HepG2 (cell line): ENCODE data around the gene SCAMP3. TPM values are rescaled to one million over a fixed set of nuclear protein-coding genes. Genes with fewer than 3 reads are reported as not detected.

Experiments
- ATAC-seq: fragments of 200-7000 bp; cut with Tn5 transposase; 3 replicates; pipeline ENCODE4 v1.9.1; 2020; ENCODE audit warnings: mild to moderate bottlenecking, moderate library complexity
- BruUV-seq: library from RNA; stranded (reverse); fragments of 400-500 nt; replicated peaks from 2 replicates; lab custom pipeline; 2021; lab: Mats Ljungman, UMichigan
- CTCF ChIA-PET: fragments of 300-600 bp; formaldehyde crosslinking; extraction: SDS; loops from one replicate; lab custom pipeline; 2021; ENCODE audit warnings: low total read pairs, inconsistent platforms, low intra/inter-chr PET ratio; lab: Yijun Ruan, JAX
- POLR2A ChIA-PET: fragments of 350-600 bp; sonication (Branson Sonifier 250); formaldehyde crosslinking; loops from one replicate; lab custom pipeline; 2020; ENCODE audit warnings: antibody characterized with exemption, inconsistent platforms; lab: Yijun Ruan, JAX
- DNase-seq: peaks from one replicate; pipeline ENCODE4 v3.0.0-alpha.2; 2015; ENCODE audit warnings: low spot score
- FAIRE-seq: peaks from 3 replicates; lab custom pipeline; 2011; peaks lifted over from hg19 to GRCh38; lab: Jason Lieb, UNC
- H2AFZ ChIP-seq: one replicate; pipeline ENCODE4 v1.6.1; 2011; ENCODE audit warnings: low read length, inconsistent platforms
- H3K27ac ChIP-seq: fragments of 300-600 bp; 3 replicates; pipeline ENCODE4 v1.8.0; 2011; ENCODE audit warnings: mixed run types, mild to moderate bottlenecking, mixed read lengths, low read length, inconsistent platforms; ENCODE audit not compliant: insufficient read depth; ENCODE audit errors: extremely low read length
- H3K27me3 ChIP-seq, 2 experiments: fragments of 200-600 bp in 1 of 2; 2 replicates in 1 of 2; 3 replicates in 1 of 2; pipeline versions ENCODE4 v1.6.0 to v1.8.0; 2011; ENCODE audit warnings: low read length in 2 of 2, mild to moderate bottlenecking in 2 of 2, moderate library complexity in 2 of 2, inconsistent platforms in 1 of 2; ENCODE audit not compliant: insufficient read depth in 2 of 2, control insufficient read depth in 1 of 2
- H3K36me3 ChIP-seq, 2 experiments: fragments of 200-600 bp in 1 of 2; replicated peaks in 1 of 2; 2 replicates in 1 of 2; 3 replicates in 1 of 2; pipeline versions ENCODE4 v1.5.1 to v1.8.0; 2011; ENCODE audit warnings: low read length in 2 of 2, inconsistent platforms in 1 of 2; ENCODE audit not compliant: insufficient read depth in 2 of 2, control insufficient read depth in 1 of 2
- H3K4me1 ChIP-seq: 2 replicates; pipeline ENCODE4 v1.5.1; 2012; ENCODE audit warnings: low read length, inconsistent platforms; ENCODE audit not compliant: insufficient read depth
- H3K4me2 ChIP-seq: 2 replicates; pipeline ENCODE4 v1.6.0; 2011; ENCODE audit warnings: low read depth, low read length, inconsistent platforms
- H3K4me3 ChIP-seq, 3 experiments: fragments of 200-600 bp in 1 of 3; sonication (generic), shearing (Covaris generic) in 1 of 3; replicated peaks in 1 of 3; 2 replicates each; pipeline ENCODE4 v1.5.1; 2011 to 2016; ENCODE audit warnings: low read length in 3 of 3, inconsistent platforms in 2 of 3, low read depth in 2 of 3, mild to moderate bottlenecking in 2 of 3, control low read depth in 1 of 3, mixed read lengths in 1 of 3; ENCODE audit not compliant: insufficient read depth in 1 of 3
- H3K79me2 ChIP-seq: one replicate; pipeline ENCODE4 v1.6.1; 2011; ENCODE audit warnings: low read length, inconsistent platforms; ENCODE audit not compliant: insufficient read depth
- H3K9ac ChIP-seq: 2 replicates; pipeline ENCODE4 v1.6.0; 2011; ENCODE audit warnings: mild to moderate bottlenecking, low read depth, low read length, inconsistent platforms; ENCODE audit not compliant: insufficient read depth
- H3K9me3 ChIP-seq: 2 replicates; pipeline ENCODE4 v1.5.1; 2012; ENCODE audit warnings: mild to moderate bottlenecking, low read length
- H4K20me1 ChIP-seq: 2 replicates; pipeline ENCODE4 v1.6.0; 2011; ENCODE audit warnings: inconsistent platforms, mild to moderate bottlenecking, low read length, moderate library complexity; ENCODE audit not compliant: insufficient read depth
- MAZ ChIP-seq, 2 experiments: sonication (generic) in 1 of 2; formaldehyde crosslinking in 1 of 2; IDR thresholded peaks; 2 replicates each; pipeline versions ENCODE4 v1.5.0 to v1.6.1; 2012 to 2020; ENCODE audit warnings: low read depth in 2 of 2, mild to moderate bottlenecking in 2 of 2, borderline replicate concordance in 1 of 2, improper control_type of control experiment in 1 of 2, low read length in 1 of 2, missing genetic modification reagents in 1 of 2, moderate library complexity in 1 of 2
- RBM39 ChIP-seq: fragments of 200-400 bp; formaldehyde crosslinking; IDR thresholded peaks from one replicate; pipeline ENCODE4 v1.6.1; 2018; ENCODE audit warnings: antibody characterized with exemption, mild to moderate bottlenecking, low read depth, low read length; ENCODE audit not compliant: poor library complexity, severe bottlenecking
- THYN1 ChIP-seq: sonication (generic); formaldehyde crosslinking; IDR thresholded peaks from 2 replicates; pipeline ENCODE4 v1.8.1; 2023; ENCODE audit warnings: low read depth, mild to moderate bottlenecking, moderate library complexity, missing genetic modification reagents, borderline replicate concordance
- ZNF331 ChIP-seq: sonication (generic); formaldehyde crosslinking; IDR thresholded peaks from 2 replicates; pipeline ENCODE4 v1.4.0; 2020; ENCODE audit warnings: missing genetic modification reagents
- ZNF766 ChIP-seq: sonication (generic); formaldehyde crosslinking; IDR thresholded peaks from 2 replicates; pipeline ENCODE4 v1.5.0; 2020; ENCODE audit warnings: missing genetic modification reagents, borderline replicate concordance
- WGBS: methylation state at CpG from one replicate; pipeline ENCODE4 v1.1.6; 2017; ENCODE audit warnings: low lambda C conversion rate; 5-methylcytosine and 5-hydroxymethylcytosine counted together
- in situ Hi-C: cut with HindIII; loops from 2 replicates; pipeline ENCODE4 v1.10.0; 2017; ENCODE audit warnings: low pct_unique_long_range_greater_than_20kb; ENCODE audit not compliant: extremely low pct_ligation_motif_present
- intact Hi-C: fragments of 100-400 bp; cut with micrococcal nuclease; formaldehyde crosslinking; loops from one replicate; pipeline ENCODE4 v1.10.0; 2022; ENCODE audit not compliant: unreplicated experiment
- polyA plus RNA-seq, 8 experiments: library from polyadenylated mRNA; depleted of rRNA in 3 of 8; stranded (reverse) in 7 of 8; unstranded in 1 of 8; fragments of >200 nt; fragmentation: Illumina TruSeq in 4 of 8; extraction: Trizol in 4 of 8; gene quantifications; 2 replicates each; pipeline versions ENCODE4 v1.2.1 to v1.2.3, GENCODE V29; 2011 to 2016; ENCODE audit warnings: low read depth in 4 of 8, missing spikeins in 1 of 8, mixed read lengths in 1 of 8; ENCODE audit not compliant: insufficient read depth in 1 of 8
- total RNA-seq, 5 experiments: library from RNA; depleted of rRNA; stranded (reverse); fragments of >200 nt; fragmentation: Illumina TruSeq; extraction: Trizol; gene quantifications; 2 replicates each; pipeline ENCODE4 v1.2.3, GENCODE V29; 2016; ENCODE audit warnings: low read depth in 1 of 5
- TF ChIP-seq, protein P1 (sequence below): sonication (generic); formaldehyde crosslinking; IDR thresholded peaks from 2 replicates; pipeline ENCODE4 v1.4.0; 2020; ENCODE audit warnings: missing genetic modification reagents
- TF ChIP-seq, protein P2 (sequence below): sonication (generic); formaldehyde crosslinking; IDR thresholded peaks from 2 replicates; pipeline ENCODE4 v1.4.0; 2020; ENCODE audit warnings: missing genetic modification reagents
- TF ChIP-seq, protein P3 (sequence below): sonication (generic); formaldehyde crosslinking; IDR thresholded peaks from 2 replicates; pipeline ENCODE4 v1.4.0; 2020; ENCODE audit warnings: mild to moderate bottlenecking, missing genetic modification reagents
- TF ChIP-seq, protein P4 (sequence below): sonication (generic); formaldehyde crosslinking; IDR thresholded peaks from 2 replicates; pipeline ENCODE4 v1.8.0; 2022; ENCODE audit warnings: missing genetic modification reagents, mild to moderate bottlenecking, borderline replicate concordance
- TF ChIP-seq, protein P5 (sequence below): sonication (generic); formaldehyde crosslinking; IDR thresholded peaks from 2 replicates; pipeline ENCODE4 v1.8.1; 2023; ENCODE audit warnings: missing genetic modification reagents, mild to moderate bottlenecking, borderline replicate concordance
- TF ChIP-seq, protein P6 (sequence below): sonication (generic); formaldehyde crosslinking; IDR thresholded peaks from 2 replicates; pipeline ENCODE4; 2020; ENCODE audit warnings: missing genetic modification reagents, mild to moderate bottlenecking, borderline replicate concordance
- TF ChIP-seq, protein P7 (sequence below): sonication (generic); formaldehyde crosslinking; IDR thresholded peaks from 2 replicates; pipeline ENCODE4 v1.8.1; 2023; ENCODE audit warnings: mild to moderate bottlenecking, missing genetic modification reagents

Gene SCAMP3
- total and polyA plus RNA-seq, 2 of the 13 experiments (the other 11 are each of a cell fraction or from before 2014, with no cell fraction given), result 46.8 to 83.3 TPM

DNA sequence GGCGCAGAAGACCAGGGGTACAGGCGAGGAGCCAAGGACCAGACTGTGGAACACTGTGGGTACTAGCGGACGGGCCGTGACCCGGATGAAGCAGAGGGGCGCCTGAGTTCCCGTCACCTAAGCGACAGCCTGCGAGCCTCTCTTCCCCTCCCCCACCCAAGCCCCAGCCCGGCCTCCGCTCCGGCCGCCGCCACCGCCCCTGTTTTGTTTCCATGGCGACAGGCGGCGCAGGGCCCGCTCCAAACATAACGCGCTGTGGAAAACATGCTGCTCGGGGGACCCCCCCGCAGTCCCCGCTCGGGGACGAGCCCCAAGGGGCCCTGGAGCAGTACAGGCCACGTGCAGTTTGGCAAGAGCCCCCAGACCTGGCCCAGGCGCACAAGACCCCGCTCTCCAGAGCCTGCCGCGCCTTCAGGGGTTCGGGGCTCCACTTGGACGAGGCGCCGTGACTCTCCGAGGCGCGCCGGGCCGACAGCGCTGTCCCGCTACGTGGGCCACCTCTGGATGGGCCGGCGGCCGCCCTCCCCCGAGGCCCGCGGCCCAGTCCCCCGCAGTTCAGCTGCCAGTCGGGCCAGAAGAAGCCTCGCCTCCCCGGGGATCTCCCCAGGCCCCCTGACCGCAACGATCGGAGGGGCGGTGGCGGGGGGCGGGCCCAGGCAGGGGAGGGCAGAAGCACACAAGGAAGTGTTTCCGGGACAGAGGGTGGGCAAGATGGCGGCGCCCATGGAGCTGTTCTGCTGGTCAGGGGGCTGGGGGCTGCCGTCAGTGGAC, 53.4 kb downstream of the SCAMP3 start, which contains the start of gene MTX1:
Gene MTX1, plus strand, starts transcription at position 155 of the 771 bp plus-strand sequence. Its CDS starts 110 bp downstream, at position 265.
- no TSS peak for BruUV-seq
- Histone ChIP-seq H3K4me1 (peaks cover 29% of the 10 kb centered on the region), H3K27me3 (peaks cover 0 to 9% of the 10 kb centered on the region in 2 experiments; a peak in 1 of 5 replicates), H3K79me2 (peaks cover 13% of the 10 kb centered on the region), H4K20me1 (no peaks in the 10 kb centered on the region), H2AFZ (peak within 1 kb of the TSS; percentile 92), H3K36me3 (peaks cover 3 to 5% of the 10 kb centered on the region in 2 experiments; a peak in 3 of 5 replicates), H3K27ac (peak within 1 kb of the TSS; percentile 98), H3K4me2 (peak within 1 kb of the TSS; percentile 100), H3K4me3 (peak within 1 kb of the TSS; percentile 96 to 99 (median 98)), H3K9ac (peak within 1 kb of the TSS; percentile 100), H3K9me3 (no peaks in the 10 kb centered on the region)
- no peak for FAIRE-seq
- intact Hi-C loops, result loop anchor here (5.0 to 10.0 kb wide), 2 partner anchors 96 to 114 kb away; partner anchors contain the start of genes FDPS, PKLR and RUSC1
- ATAC-seq, result peak; percentile 86
- WGBS, result 0% methylated on average over 11 of the region's 64 CpGs
- CTCF ChIA-PET, result interaction anchor here (2.4 kb wide), 1 partner anchor 383 kb away, joined by 13 read pairs; no protein-coding TSS in a partner anchor
- POLR2A ChIA-PET, result interaction anchor here (0.7 to 3.5 kb wide), 7 partner anchors 15 to 99 kb away, joined by 3 to 19 read pairs (median 3); partner anchors contain the start of genes FDPS and SCAMP3
- DNase-seq, result peak; percentile 78
- in situ Hi-C loops, result loop anchor here (10.0 kb wide), 1 partner anchor 386 kb away; no protein-coding TSS in a partner anchor
- 0 out of 2 replicates have a peak, but pooled peaks have one; percentile 9 for TF ChIP-seq ZNF331 (CRISPR knock-in tag)
- TF ChIP-seq, protein P1, sequence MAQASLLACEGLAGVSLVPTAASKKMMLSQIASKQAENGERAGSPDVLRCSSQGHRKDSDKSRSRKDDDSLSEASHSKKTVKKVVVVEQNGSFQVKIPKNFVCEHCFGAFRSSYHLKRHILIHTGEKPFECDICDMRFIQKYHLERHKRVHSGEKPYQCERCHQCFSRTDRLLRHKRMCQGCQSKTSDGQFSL (CRISPR knock-in tag), result no peak
- TF ChIP-seq THYN1, result no peak
- TF ChIP-seq, protein P2, sequence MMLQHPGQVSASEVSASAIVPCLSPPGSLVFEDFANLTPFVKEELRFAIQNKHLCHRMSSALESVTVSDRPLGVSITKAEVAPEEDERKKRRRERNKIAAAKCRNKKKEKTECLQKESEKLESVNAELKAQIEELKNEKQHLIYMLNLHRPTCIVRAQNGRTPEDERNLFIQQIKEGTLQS (CRISPR knock-in tag), result no peak
- TF ChIP-seq RBM39, result peak; percentile 68
- TF ChIP-seq, protein P3, sequence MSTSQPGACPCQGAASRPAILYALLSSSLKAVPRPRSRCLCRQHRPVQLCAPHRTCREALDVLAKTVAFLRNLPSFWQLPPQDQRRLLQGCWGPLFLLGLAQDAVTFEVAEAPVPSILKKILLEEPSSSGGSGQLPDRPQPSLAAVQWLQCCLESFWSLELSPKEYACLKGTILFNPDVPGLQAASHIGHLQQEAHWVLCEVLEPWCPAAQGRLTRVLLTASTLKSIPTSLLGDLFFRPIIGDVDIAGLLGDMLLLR (CRISPR knock-in tag), result no peak
- TF ChIP-seq, protein P4, sequence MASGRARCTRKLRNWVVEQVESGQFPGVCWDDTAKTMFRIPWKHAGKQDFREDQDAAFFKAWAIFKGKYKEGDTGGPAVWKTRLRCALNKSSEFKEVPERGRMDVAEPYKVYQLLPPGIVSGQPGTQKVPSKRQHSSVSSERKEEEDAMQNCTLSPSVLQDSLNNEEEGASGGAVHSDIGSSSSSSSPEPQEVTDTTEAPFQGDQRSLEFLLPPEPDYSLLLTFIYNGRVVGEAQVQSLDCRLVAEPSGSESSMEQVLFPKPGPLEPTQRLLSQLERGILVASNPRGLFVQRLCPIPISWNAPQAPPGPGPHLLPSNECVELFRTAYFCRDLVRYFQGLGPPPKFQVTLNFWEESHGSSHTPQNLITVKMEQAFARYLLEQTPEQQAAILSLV (CRISPR knock-in tag), result 0 out of 2 replicates have a peak, but pooled peaks have one; percentile 29
- 0 out of 2 replicates have a peak, but pooled peaks have one; percentile 31 for TF ChIP-seq MAZ (IDR thresholded peaks at IDR 0.05; ENCODE audit: borderline replicate concordance, low read depth, low read length)
- TF ChIP-seq MAZ (CRISPR knock-in tag; IDR thresholded peaks at IDR 0.05; ENCODE audit: low read depth), result no peak; the same call in none of the 2 replicates
- TF ChIP-seq, protein P5, sequence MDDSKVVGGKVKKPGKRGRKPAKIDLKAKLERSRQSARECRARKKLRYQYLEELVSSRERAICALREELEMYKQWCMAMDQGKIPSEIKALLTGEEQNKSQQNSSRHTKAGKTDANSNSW (CRISPR knock-in tag), result peak; percentile 56; the same call in 1 of the 2 replicates
- TF ChIP-seq, protein P6, sequence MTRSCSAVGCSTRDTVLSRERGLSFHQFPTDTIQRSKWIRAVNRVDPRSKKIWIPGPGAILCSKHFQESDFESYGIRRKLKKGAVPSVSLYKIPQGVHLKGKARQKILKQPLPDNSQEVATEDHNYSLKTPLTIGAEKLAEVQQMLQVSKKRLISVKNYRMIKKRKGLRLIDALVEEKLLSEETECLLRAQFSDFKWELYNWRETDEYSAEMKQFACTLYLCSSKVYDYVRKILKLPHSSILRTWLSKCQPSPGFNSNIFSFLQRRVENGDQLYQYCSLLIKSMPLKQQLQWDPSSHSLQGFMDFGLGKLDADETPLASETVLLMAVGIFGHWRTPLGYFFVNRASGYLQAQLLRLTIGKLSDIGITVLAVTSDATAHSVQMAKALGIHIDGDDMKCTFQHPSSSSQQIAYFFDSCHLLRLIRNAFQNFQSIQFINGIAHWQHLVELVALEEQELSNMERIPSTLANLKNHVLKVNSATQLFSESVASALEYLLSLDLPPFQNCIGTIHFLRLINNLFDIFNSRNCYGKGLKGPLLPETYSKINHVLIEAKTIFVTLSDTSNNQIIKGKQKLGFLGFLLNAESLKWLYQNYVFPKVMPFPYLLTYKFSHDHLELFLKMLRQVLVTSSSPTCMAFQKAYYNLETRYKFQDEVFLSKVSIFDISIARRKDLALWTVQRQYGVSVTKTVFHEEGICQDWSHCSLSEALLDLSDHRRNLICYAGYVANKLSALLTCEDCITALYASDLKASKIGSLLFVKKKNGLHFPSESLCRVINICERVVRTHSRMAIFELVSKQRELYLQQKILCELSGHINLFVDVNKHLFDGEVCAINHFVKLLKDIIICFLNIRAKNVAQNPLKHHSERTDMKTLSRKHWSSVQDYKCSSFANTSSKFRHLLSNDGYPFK (CRISPR knock-in tag), result peak; percentile 68; the same call in 1 of the 2 replicates
- no peak for TF ChIP-seq ZNF766
- TF ChIP-seq, protein P7, sequence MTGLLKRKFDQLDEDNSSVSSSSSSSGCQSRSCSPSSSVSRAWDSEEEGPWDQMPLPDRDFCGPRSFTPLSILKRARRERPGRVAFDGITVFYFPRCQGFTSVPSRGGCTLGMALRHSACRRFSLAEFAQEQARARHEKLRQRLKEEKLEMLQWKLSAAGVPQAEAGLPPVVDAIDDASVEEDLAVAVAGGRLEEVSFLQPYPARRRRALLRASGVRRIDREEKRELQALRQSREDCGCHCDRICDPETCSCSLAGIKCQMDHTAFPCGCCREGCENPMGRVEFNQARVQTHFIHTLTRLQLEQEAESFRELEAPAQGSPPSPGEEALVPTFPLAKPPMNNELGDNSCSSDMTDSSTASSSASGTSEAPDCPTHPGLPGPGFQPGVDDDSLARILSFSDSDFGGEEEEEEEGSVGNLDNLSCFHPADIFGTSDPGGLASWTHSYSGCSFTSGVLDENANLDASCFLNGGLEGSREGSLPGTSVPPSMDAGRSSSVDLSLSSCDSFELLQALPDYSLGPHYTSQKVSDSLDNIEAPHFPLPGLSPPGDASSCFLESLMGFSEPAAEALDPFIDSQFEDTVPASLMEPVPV (CRISPR knock-in tag), result peak; percentile 30; the same call in 1 of the 2 replicates
